GM21381 (cell line): ENCODE data around the gene TMEM186.
"Not testable (repeated sequence)": the region's sequence is repeated elsewhere in the genome, so short reads cannot be mapped to it uniquely, and the experiment has no call there.

Experiments
- ATAC-seq: cut with Tn5 transposase; IDR thresholded peaks from one replicate; pipeline ENCODE4 v1.9.1; 2021; ENCODE audit warnings: mild to moderate bottlenecking, moderate library complexity; ENCODE audit not compliant: unreplicated experiment

The TMEM186 gene

DNA sequence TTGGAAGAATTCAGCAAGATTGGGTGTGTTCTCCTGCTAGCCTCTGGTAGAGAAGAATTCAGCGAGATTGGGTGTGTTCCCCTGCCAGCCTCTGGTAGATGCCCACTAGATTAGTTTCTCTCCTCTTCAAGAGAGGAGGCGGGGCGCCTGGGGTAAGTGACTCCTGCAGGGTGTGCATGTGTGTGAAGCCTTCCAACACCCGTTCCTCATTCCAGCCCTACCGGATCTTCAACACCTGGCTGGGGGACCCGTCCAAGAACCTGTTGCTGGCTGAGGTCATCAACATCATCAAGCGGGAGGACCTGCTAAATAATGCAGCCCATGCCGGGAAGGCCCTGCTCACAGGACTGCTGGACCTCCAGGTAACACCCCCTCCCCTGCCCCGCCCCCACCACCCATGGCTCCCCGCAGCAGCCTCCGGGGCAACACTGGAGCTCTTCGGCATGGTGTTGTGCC, 21.3 kb downstream of the TMEM186 start:
- ATAC-seq, result no peak

DNA sequence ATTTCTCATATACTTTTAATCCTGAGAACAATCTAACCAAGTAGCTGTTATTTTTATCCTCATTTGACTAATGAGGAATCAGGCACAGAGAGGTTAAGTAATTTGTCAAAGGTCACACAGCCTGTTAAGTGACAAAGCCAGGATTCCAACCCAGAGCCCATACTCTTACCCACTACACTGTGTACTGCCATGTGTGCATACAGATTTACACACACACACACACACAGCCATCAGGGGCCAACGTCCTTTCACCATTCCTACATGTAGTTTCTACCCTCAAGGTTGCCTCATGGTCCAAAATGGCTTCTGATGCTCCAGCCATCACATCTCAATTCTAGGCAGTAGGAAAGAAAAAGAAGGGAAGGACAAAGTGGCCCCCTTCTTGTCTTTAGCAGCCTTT, 22.1 kb downstream of the TMEM186 start:
- ATAC-seq, result no peak

DNA sequence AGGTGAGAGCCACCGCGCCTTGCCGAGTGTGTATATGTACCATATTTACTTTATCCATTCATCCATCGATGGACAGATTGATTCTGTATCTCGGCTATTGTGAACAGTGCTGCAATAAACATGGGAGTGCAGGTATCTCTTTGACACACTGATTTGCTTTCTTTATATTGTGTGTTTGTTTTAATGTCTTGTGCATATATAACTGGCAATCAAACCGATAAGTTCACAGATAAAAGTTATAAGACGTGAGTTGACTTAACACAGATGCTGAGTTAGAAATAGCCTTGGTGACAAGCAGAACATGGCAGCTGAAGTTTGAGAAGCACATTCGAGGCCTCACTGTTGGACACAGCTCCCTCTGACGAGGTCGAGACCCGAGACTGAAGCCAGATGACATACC, 23.2 kb downstream of the TMEM186 start:
- ATAC-seq, result no peak

DNA sequence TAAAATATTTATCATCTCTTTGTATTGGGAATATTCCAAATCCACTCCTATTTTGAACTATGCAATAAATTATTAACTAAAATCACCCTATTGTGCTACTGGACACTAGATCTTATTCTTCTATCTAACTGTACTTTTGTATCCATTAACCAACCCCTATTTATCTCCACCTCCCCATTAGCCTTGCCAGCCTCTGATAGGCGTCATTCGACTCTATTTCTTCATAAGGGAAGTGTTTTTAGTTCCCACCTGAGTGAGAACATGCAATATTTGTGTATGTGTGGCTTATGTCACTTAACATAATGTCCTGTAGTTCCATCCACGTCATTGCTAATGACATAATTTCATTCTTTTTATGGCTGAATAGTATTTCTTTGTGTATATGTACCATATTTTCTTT, 23.9 kb downstream of the TMEM186 start:
- no peak for ATAC-seq

DNA sequence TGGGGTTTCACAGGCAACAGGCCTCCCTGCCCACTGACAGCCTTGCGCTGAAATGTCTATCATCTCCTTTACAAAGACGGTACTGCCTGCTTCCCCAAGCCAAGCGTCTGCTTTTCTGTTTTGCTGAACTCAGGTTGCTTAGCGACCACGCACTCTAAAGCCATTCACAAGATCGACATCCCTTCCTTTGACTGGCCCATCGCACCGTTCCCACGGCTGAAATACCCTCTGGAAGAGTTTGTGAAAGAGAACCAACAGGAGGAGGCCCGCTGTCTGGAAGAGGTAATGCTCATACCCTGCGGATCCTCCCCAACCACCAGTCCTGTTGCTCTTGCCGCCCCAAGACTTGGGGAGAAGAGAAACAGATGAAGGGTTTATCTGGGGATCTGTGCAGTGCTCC, 28.7 kb downstream of the TMEM186 start:
- ATAC-seq, result no peak

DNA sequence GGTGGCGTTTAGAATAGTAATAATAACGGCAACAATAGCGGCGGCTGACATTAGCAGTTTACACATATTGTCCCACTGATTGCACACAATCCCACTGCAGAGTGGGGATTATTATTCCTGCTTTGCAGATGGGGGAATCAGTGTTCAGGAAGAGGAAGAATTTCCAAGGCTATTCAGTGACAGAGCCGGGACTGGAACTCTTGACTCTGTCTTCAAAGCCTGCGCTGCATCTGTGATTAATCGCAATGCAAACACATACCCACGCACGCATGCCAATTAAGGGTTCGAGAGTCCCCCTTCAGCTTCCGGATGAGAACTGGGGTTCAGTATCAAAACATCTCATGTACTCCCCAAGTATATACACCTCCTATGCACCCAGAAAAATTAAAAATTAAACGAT, 29.2 kb downstream of the TMEM186 start:
- ATAC-seq, result no peak

DNA sequence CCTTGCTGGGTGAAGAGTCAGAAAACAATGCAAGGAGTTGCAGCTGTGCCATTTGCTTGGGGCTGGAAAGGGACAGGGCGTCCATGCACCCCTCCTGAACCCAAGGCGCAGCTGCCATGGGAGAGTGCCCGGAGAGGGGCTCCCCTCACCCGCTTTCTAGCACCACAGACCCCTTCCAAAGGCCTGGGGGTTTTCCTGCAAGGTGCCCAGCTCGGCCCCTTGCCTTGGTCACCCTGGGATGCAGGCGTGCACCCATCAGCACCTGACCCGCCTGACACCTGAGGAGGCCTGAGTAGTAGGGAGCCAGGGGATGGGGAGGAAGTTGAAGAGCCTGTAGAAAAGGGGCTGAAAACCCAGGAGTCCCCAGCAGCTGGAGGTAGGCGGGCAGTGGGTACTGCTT, 30.3 kb downstream of the TMEM186 start:
- ATAC-seq, result no peak

DNA sequence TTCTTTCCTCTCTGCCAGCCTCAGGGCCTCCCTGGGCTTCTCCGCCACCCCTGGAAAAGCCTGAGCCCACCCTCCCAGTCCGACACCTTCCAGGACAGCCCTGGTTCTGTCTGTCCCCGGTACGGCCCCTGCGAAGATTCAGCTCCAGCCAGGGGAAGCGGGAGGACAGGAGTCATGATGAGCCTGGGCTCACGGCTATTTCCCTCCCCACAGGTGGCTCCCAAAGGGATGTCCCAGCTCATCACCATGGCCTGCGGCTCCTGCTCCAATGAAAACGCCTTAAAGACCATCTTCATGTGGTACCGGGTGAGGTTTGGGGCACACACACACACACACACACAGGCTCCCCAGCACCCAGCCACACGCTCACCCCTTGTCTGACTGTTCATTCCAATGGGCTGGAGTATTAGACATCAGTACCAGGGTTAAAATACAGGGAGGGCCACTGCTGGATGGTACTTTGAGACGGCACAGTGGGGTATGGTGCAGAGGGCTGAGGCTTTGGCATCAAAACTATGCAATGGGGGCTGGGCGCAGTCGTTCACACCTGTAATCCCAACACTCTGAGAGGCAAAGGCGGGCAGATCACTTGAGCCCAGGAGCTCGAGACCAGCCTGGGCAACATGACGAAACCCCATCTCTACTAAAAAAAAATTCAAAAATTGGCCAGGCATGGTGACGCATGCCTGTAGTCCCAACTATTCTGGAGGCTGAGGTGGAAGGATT, 32.8 kb downstream of the TMEM186 start:
- no peak for ATAC-seq

DNA sequence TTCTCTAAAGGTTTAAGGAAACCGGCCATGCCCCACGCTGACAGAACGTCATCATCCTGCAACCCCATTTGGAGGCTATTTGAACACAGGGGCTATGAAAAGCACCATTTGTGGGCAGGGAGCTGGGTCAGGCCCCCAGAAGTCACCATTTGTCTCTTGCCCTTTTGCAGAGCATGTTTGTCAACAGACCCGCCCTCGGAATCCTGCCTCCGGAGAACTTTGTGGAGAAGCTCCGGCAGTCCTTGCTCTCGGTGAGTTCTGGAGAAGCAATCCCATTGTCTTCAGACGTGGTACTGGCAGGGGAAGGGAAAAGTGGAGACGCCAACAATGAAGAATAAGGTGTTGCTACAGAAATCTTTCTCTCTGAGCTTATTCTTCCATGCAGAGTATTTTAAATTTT, 33.5 kb downstream of the TMEM186 start:
- ATAC-seq, result no peak

DNA sequence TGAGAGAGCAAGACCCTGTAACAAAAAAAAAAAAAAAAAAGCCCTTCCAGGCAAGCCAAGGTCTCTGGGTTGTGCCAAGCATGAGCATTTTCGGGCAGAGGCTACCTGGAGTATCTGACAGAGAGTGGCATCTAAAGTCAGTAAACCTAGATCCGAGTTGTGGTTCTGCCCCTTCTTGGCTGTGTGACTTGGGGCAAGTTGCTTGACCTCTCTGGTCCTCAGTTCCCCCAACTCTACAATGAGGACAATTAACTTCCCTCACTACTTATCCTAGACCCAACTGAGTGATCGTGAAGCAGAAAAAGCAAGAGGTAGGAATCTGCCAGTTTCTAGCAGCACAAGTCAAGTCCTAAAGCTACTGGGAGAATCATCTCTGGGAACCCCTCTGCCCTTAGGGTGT, 34.4 kb downstream of the TMEM186 start:
- ATAC-seq, result no peak

DNA sequence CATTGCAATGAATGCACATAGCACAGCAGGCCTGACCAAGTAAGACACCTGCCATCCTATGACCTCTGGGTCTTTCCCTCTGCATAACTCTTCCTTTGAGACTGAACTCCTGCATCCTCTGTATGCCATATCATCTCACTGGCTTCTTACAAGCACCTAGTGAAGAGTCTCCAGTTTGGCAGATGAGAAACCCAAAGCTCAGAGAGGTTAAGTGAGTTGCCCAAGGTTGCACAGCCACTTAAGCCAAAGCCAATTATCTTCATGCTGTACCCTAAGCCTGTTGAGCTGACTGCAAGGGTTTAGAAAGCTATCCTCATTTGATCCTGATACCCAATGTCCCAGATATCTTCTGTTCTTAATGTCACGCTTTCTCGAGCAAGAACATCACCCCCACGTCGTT, 35.2 kb downstream of the TMEM186 start:
- ATAC-seq, result no peak

DNA sequence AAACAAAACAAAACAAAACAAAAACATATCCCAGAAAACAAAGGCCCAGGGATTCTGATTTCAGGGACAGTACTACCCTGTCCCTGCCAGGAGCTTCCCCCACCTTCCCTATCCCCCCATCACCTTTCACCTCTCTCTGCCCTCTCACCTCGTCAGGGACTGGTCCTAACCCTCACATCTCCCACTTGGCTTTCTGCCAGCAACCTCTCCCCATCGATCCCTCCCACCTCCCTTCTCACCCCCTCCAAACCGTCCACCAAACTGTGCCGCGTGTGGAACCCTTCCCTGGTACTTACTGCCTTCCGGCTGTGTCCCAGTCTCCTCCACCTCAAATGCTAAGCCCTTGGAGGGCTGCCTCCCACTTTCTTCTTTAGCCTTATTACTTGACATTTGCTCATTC, 36.4 kb downstream of the TMEM186 start:
- no peak for ATAC-seq

DNA sequence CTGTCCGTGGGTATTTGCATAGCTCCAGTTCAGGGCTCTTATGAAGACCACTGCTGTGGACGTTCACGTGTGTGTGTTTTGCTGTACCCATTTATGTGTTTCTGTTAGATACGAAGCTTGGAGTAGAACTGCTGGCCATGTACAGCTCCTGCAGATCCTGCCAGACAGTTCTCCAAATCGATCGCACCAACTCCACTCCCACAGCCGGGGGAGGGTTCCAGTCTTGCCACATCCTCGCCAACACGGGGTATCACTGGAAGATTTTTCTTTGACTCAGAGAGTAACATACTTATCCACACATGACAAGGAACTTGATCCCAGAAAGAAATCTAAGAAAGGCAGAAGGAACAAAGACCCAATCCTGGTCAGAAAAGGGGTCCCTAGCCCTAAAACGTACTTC, 37.4 kb downstream of the TMEM186 start:
- ATAC-seq, result no peak

DNA sequence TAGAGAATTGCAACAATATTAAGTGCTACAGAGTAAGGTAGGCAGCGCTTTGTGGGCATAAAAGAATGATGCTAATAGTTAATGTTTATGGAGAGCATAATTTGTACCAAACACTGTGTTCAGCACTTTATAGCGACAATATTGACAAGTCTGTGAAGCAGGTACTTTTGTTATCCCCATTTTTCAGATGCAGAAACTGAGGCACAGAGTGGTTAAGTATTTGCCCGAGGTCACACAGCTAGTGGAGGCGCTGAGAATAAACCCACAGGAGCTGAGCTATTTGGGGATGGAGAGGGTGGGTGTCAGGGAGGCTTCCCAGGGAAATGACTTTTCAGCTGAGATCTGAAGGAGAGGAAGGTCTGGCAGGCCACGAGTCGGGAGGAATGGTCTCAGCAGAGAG, 39.4 kb downstream of the TMEM186 start:
- no peak for ATAC-seq

DNA sequence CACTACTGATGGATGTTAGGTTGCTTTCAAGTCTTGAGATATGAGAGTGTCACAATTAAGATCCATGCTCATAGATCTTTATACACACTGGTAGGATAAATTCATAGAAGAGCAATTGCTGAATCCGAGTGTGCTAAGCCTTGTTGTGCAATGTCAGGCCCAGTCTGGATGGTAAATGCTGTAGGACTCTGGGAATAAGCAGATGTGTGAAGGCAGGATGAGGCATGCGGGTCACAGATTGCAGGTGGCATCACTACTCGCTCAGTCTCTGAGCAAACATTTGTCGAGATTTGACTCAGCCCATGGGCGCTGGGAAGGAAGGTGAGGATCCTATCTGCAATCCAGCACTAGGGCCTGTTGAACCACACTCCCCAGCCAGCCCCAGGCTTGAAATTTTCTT, 40.7 kb downstream of the TMEM186 start:
- ATAC-seq, result no peak

DNA sequence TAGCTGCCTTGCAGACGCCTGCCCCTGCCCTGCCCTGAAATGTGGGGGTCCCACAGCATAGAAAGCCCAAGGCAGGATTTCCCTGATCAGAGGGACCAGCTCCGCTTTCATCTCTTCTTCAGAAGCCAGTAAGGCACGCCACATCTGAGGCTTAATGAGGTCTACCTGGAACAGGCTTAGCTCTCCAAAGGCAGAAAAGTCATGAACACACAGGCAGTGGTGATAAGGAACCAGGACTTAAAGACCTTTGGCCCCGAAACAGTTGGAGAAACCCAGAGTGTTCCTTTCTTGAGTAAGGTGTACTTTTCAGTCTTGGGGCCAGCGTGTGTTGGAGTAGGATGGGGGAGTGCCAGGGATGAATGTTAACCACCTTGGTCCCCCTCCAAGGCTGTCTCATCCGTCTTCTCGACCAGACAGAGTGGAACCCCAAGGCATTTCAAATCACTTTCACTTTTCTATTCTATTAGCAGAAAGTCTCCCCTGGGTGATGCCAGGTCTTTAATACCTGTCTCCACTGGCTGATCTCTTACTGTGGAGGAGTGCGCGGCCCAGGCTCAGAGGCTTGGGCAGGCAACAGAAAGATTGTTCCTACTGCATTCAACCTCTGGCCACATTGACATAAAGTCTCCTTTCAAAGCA, 43.9 kb downstream of the TMEM186 start:
- no peak for ATAC-seq

DNA sequence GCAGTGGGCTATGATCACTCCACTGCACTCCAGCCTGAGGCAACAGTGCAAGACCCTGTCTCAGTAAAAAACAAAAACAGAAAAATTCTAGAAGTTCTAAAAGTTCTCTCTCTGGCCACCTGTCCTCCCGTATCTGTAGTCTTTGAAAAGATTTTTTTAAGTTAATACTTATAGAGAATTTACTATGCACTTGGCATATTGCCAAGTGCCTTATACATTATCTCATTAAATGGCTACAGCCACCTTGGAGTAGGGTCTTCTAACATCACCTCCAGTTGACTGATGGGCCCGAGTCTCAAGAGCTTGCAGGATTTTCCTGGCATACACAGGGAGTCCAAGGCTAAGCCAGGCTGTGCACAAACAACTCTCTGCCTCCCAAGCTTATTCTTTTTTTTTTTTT, 44.7 kb downstream of the TMEM186 start:
- ATAC-seq, result no peak

DNA sequence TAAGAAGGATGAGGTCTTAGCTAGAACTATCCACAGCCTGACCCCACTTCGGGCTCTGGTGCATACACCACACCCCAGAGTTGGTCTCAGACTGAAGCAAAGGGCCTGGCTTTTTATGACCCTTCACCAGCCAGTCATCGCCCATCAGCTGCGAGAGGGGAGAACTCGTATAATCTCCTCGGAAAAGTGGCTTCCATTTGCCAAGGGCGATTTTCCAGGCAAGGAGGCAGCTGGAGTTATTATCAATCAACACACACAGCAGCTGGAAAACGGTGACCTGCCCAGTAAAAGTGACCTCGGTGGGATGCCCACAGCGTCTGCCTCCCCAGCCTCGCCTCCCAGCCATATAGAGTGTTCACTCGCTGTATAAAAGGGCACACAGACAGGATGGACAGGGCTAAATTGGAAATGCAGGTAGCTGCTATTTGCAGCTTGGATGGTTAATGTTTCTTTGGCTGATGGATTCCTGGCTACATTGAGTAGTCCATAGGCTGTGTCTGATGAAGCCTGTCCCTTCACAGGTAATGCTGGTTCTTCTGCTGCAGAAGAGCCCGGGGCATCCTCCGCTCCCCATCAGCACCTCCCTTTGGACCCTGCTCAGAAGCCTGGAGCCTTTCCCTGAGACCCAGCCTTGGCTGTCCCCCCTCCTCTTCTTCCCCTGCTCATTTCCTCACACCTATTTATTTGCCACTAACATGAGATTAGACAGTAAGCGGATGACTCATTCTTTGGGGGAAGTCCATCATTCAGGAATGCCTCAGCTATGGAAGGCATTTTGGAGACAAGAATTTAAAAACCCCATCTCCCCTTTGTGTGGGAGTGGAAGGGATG, 45.7 kb downstream of the TMEM186 start:
- no peak for ATAC-seq

DNA sequence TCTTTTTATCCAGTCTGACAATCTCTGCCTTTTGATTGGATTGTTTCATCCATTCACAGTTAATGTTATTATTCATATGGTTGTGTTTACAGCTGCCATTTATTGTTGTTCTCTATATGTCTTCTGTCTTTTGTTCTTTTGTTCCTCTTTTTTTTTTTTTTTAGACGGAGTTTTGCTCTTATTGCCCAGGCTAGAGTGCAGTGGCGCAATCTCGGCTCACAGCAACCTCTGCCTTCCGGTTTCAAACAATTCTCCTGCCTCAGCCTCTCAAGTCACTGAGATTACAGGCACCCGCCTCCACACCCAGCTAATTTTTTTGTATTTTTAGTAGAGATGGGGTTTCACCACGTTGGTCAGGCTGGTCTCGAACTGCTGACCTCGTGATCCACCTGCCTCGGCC, 48.5 kb downstream of the TMEM186 start:
- not testable (repeated sequence) for ATAC-seq
